Left lung (tissue), 10 donors: Measurements from ENCODE around the gene ANKRD9. TPM values are rescaled to one million over a fixed set of nuclear protein-coding genes. Genes with fewer than 3 reads are reported as not detected.

Experiments
- ATAC-seq: fragments of 200-7000 bp; cut with Tn5 transposase; one replicate; pipeline ENCODE4 v1.9.1; 2020; ENCODE audit warnings: moderate library complexity
- DNase-seq, 4 donors: peaks; one replicate each; pipeline ENCODE4 v3.0.0-alpha.2; 2013 to 2020
- H3K27ac ChIP-seq, 2 donors: fragments of 200-600 bp; sonication (generic) in 1 of 2; one replicate each; pipeline versions ENCODE4 v1.5.0 to v1.8.0; 2020 to 2021
- H3K27me3 ChIP-seq, 2 donors: fragments of 200-600 bp; sonication (generic) in 1 of 2; one replicate each; pipeline versions ENCODE4 v1.5.0 to v1.8.0; 2020 to 2021
- H3K36me3 ChIP-seq, 2 donors: fragments of 200-600 bp; sonication (generic) in 1 of 2; one replicate each; pipeline versions ENCODE4 v1.5.0 to v1.8.0; 2020 to 2021
- H3K4me1 ChIP-seq, 2 donors: fragments of 200-600 bp; one replicate each; pipeline ENCODE4 v1.8.0; 2021
- H3K4me3 ChIP-seq, 2 donors: fragments of 200-600 bp; sonication (generic) in 1 of 2; one replicate each; pipeline versions ENCODE4 v1.5.0 to v1.8.0; 2020 to 2021; ENCODE audit warnings: mild to moderate bottlenecking in 1 of 2
- H3K9me3 ChIP-seq, 2 donors: fragments of 200-600 bp; sonication (generic) in 1 of 2; one replicate each; pipeline versions ENCODE4 v1.5.0 to v1.8.0; 2020 to 2021
- intact Hi-C, 2 donors: fragments of 100-400 bp; cut with DNase I; formaldehyde crosslinking; loops; one replicate each; pipeline versions ENCODE4 v1.11.2 to v1.14.2; 2022
- microRNA-seq, 2 donors: library from miRNA; unstranded; fragments of <30 nt; microRNA quantifications; one replicate each; pipeline ENCODE4, GENCODE V29; 2019
- polyA plus RNA-seq, 6 donors: library from polyadenylated mRNA; unstranded; fragments of 120-200 nt; gene quantifications; one replicate each; pipeline ENCODE4 v1.2.1, GENCODE V29; 2013; ENCODE audit not compliant: insufficient read length in 6 of 6
- total RNA-seq, 2 donors: library from RNA; stranded (reverse); fragmentation: NEBNext Ultra II Directional; extraction: Animal tissue kit (Norgen Biotek cat#: 25700); gene quantifications; one replicate each; pipeline ENCODE4 v1.2.1, GENCODE V29; 2021
- TF ChIP-seq, protein P1 (sequence below), 2 donors: fragments of 200-600 bp; sonication (generic) in 1 of 2; IDR thresholded peaks; one replicate each; pipeline versions ENCODE4 v1.5.0 to v1.8.0; 2021; ENCODE audit warnings: antibody characterized with exemption in 2 of 2
- donor health status: DM: no; HTN: yes; CAD: no.
- donor health status: DM: no; HTN: no; CAD: no.

The ANKRD9 gene
- total and polyA plus RNA-seq, 8 donors = 3.4 to 32.3 (median 4.8) TPM

DNA sequence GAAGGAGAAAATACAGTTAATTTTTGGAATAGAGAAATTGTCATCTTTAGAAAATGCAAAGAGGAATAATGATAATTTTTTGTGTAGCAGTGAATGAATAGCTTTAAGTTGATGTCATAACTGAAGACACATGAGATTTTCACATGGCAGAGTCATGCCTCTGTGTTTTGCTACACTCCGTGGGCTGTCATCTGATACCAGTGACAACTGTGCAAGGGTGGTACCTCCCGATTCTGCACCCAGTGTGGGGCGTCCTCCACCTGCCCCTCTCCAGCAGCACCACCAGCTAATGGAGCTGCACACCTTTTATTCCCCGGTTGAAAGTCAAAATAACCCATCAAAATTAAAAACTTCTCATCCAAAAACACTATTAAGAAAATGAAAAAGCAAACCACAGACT lies 47.2 kb downstream of the ANKRD9 start:
- TF ChIP-seq, protein P1, sequence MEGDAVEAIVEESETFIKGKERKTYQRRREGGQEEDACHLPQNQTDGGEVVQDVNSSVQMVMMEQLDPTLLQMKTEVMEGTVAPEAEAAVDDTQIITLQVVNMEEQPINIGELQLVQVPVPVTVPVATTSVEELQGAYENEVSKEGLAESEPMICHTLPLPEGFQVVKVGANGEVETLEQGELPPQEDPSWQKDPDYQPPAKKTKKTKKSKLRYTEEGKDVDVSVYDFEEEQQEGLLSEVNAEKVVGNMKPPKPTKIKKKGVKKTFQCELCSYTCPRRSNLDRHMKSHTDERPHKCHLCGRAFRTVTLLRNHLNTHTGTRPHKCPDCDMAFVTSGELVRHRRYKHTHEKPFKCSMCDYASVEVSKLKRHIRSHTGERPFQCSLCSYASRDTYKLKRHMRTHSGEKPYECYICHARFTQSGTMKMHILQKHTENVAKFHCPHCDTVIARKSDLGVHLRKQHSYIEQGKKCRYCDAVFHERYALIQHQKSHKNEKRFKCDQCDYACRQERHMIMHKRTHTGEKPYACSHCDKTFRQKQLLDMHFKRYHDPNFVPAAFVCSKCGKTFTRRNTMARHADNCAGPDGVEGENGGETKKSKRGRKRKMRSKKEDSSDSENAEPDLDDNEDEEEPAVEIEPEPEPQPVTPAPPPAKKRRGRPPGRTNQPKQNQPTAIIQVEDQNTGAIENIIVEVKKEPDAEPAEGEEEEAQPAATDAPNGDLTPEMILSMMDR (IDR thresholded peaks at IDR 0.05) = no peak
- DNase-seq (peak in 1 of 4 donors; percentile 8), ATAC-seq (no peak)
- intact Hi-C loops = no loop called here
- Histone ChIP-seq H3K4me1 (no peaks in the 10 kb centered on the region), H3K27me3 (no peaks in the 10 kb centered on the region), H3K27ac (no peak overlapping the region), H3K9me3 (no peaks in the 10 kb centered on the region), H3K4me3 (no peak overlapping the region), H3K36me3 (peaks cover 0 to 88% of the 10 kb centered on the region in 2 donors)

DNA sequence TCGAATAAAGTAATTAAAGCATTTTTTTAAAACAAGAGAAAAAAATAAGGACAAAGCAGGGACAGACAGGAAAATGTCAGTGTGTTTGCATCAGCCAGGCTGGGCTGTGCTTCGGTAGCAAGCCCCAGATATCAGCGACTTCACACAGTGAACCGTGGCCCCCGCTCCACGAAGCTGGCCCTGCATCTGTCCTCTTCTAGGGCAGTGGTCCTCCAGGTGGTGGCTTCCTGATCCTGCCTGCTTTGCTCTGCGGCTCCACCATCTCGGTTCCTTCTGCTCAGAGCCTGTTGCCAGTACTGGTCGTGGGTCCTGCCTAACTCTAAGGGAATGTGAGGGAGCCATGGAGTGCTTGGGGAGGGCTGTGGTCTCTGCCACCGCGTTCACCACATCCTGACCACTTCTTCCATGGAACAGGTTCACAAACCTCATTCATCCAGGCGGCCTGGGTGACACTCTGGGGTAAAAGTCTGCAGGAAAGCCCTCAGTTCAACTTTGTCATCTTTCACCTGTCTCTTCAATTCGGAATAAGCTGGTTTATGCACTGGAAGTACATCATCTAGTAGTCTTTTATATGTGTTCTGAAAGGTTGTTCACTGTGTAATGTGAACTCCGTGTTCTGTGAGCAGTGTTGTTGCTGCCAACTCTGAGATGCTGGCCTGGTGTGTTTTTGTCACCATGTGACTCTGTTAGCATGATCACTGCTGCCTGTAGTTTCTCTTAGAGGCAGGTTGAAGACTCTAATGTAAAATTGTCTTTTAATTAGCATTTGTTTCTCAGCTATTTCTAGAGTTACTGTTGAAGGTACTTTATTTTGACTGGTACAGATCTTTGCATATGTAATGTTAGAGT lies 47.9 kb downstream of the ANKRD9 start:
- Histone ChIP-seq H3K4me1 (no peaks in the 10 kb centered on the region), H3K27ac (no peak overlapping the region), H3K9me3 (no peaks in the 10 kb centered on the region), H3K27me3 (no peaks in the 10 kb centered on the region), H3K4me3 (no peak overlapping the region), H3K36me3 (peaks cover 0 to 89% of the 10 kb centered on the region in 2 donors)
- intact Hi-C loops = no loop called here
- TF ChIP-seq, protein P1 (IDR thresholded peaks at IDR 0.05) = no peak
- DNase-seq (no peak), ATAC-seq (no peak)

GRCh38 chr14:102457509-102457908 lies 52.1 kb downstream of the ANKRD9 start:
- Histone ChIP-seq H3K27ac (no peak overlapping the region), H3K27me3 (no peaks in the 10 kb centered on the region), H3K36me3 (peaks cover 0 to 95% of the 10 kb centered on the region in 2 donors), H3K9me3 (no peaks in the 10 kb centered on the region), H3K4me3 (no peak overlapping the region), H3K4me1 (no peaks in the 10 kb centered on the region)
- no peak for ATAC-seq
- TF ChIP-seq, protein P1 (IDR thresholded peaks at IDR 0.05) = no peak
- no peak for DNase-seq
- intact Hi-C loops = no loop called here

DNA sequence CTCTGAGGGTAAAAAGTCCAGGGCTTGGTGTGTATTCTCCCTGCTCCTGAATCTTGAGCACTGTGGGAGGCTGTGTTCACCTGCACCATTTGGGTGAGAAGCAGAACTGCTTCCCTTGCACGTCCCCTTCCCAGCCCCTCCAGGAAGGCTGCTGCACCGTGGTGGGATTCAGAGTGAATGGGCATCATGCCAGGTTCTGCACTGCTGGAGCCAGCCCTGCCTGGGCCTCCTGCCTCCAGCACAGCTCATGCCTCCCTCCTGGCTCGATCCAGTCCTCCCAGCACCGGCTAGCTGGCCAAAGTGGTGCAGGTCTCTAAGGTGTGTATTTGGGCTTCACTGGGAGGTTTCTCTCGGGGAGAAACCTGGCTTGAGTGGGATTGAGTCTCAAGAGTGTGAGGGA lies 54.9 kb downstream of the ANKRD9 start:
- Histone ChIP-seq H3K36me3 (peaks cover 0 to 99% of the 10 kb centered on the region in 2 donors), H3K4me3 (no peak overlapping the region), H3K9me3 (no peaks in the 10 kb centered on the region), H3K4me1 (no peaks in the 10 kb centered on the region), H3K27ac (no peak overlapping the region), H3K27me3 (no peaks in the 10 kb centered on the region)
- no peak for ATAC-seq
- TF ChIP-seq, protein P1 (IDR thresholded peaks at IDR 0.05) = no peak
- intact Hi-C loops = no loop called here
- no peak for DNase-seq

DNA sequence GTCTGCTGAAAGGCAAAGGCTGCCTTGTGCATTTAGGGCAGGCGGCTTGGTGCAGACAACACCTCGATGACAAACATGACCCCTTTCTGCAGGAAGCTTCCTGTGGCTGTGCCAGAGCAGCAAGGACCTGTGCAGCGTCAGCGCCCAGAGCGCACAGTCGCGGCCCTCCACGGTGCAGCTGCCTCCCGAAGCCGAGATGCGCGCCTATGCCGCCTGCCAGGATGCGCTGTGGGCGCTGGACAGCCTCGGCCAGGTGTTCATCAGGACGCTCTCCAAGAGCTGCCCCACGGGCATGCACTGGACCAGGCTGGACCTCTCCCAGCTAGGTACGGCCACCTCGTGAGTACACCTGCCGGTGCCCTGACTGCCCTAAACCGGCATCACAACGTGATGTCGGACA lies 57.3 kb downstream of the ANKRD9 start:
- Histone ChIP-seq H3K27ac (no peak overlapping the region), H3K9me3 (no peaks in the 10 kb centered on the region), H3K4me3 (no peak overlapping the region), H3K4me1 (no peaks in the 10 kb centered on the region), H3K27me3 (no peaks in the 10 kb centered on the region), H3K36me3 (peaks cover 0 to 99% of the 10 kb centered on the region in 2 donors)
- intact Hi-C loops = no loop called here
- DNase-seq = no peak
- TF ChIP-seq, protein P1 (IDR thresholded peaks at IDR 0.05) = no peak
- no peak for ATAC-seq

Small RNA genes lying within 50 kb of the gene (microRNA-seq; reads per million reads assigned to microRNA genes)
- gene MIR4309 = 0 reads per million in 2 donors

Other genes starting within 250 kb of the ANKRD9 start
- gene MOK, start 204.6 kb downstream of the ANKRD9 start, total RNA-seq = 10 to 100 TPM in 1 of 2 donors, 1 to 10 TPM in 1; 8.7 to 10.1 TPM
- gene MOK, start 204.6 kb downstream of the ANKRD9 start, polyA plus RNA-seq = 10 to 100 TPM; 22.9 to 39.0 (median 27.4) TPM
- 1 to 10 TPM; 8.8 to 9.4 TPM for gene ZNF839, start 190.0 kb downstream of the ANKRD9 start, total RNA-seq
- 10 to 100 TPM; 13.1 to 18.2 (median 15.6) TPM for gene ZNF839, start 190.0 kb downstream of the ANKRD9 start, polyA plus RNA-seq
- 10 to 100 TPM; 32.1 to 35.5 TPM for gene CINP, start 146.9 kb downstream of the ANKRD9 start, total RNA-seq
- 10 to 100 TPM; 35.4 to 39.1 (median 37.6) TPM for gene CINP, start 146.9 kb downstream of the ANKRD9 start, polyA plus RNA-seq
- 10 to 100 TPM; 26.1 to 30.1 TPM for gene TECPR2, start 146.8 kb downstream of the ANKRD9 start, total RNA-seq
- 10 to 100 TPM; 11.6 to 17.4 (median 15.1) TPM for gene TECPR2, start 146.8 kb downstream of the ANKRD9 start, polyA plus RNA-seq
- gene RCOR1, start 82.9 kb upstream of the ANKRD9 start, total RNA-seq = 10 to 100 TPM; 33.2 to 38.3 TPM
- gene RCOR1, start 82.9 kb upstream of the ANKRD9 start, polyA plus RNA-seq = 10 to 100 TPM; 56.2 to 80.3 (median 66.8) TPM